ENCODE data around the gene CLCN5. TPM values are rescaled to one million over a fixed set of nuclear protein-coding genes. Genes with fewer than 3 reads are reported as not detected.

The CLCN5 gene
- total RNA-seq, 1 experiment from 2014 or later, result 8.1 TPM

DNA sequence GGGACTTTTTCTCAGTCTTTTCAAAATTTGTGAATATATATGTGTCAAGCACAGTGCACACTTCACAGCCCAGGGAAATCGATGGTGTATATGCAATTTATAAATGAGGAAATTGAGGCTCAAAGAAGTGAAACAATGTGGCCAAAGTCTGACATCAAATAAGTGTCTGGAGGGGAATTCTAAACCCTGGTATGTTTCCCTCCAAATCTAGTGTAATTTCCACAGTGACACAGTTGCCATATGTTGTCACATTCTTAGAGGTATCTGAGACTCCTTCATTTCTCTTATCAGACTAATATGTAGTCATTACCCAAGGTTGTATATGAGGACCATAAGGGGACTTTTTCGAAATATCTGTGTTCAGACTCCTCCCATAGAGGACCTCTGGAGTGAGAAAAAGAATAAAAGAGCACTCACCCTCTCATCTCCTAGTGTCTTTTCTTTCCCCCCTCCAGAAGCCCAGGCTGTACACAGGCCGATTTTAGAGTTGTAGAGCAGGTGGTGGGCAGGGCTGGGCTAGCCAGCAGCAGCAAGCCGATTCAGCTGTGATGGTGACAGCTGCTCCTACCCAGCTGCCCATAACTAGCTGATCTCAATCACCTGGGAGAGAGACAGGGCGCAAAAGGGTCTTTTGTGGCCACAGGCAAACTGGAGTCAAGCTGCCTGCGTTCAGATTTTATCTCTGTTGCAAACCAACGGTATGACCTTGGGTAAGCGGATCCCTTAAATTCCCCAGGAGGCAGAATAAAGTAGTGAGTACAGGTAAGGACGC lies 55.1 kb downstream of the CLCN5 start:
- no peaks in the 10 kb centered on the region for H3K9me3 ChIP-seq (ENCODE audit: low read length)
- no peak overlapping the region for H2AFZ ChIP-seq (ENCODE audit: low read length)
- H3K27me3 ChIP-seq (ENCODE audit: low read length), result no peaks in the 10 kb centered on the region
- H3K4me1 ChIP-seq (ENCODE audit: low read length), result no peaks in the 10 kb centered on the region
- H3K9me2 ChIP-seq (replicated peaks; ENCODE audit: insufficient read depth, low read length), result no peaks in the 10 kb centered on the region
- no peak overlapping the region for H3K9ac ChIP-seq (ENCODE audit: low read length)
- H3K27ac ChIP-seq (ENCODE audit: low read length), result no peak overlapping the region
- H4K20me1 ChIP-seq (ENCODE audit: insufficient read depth, low read depth, low read length), result no peaks in the 10 kb centered on the region
- no peaks in the 10 kb centered on the region for H3K36me3 ChIP-seq (ENCODE audit: insufficient read depth, low read length)
- no peak overlapping the region for H3K4me2 ChIP-seq (ENCODE audit: low read depth, low read length, poor library complexity, severe bottlenecking)
- H3K4me3 ChIP-seq (ENCODE audit: low read length), result no peak overlapping the region
- DNase-seq, result no peak
- H3K79me2 ChIP-seq (ENCODE audit: low read length), result no peaks in the 10 kb centered on the region

GRCh38 chrX:49978176-49978575 lies 55.8 kb downstream of the CLCN5 start:
- Histone ChIP-seq H3K27me3 (ENCODE audit: low read length) (no peaks in the 10 kb centered on the region), H3K9me2 (replicated peaks; ENCODE audit: insufficient read depth, low read length) (no peaks in the 10 kb centered on the region), H4K20me1 (ENCODE audit: insufficient read depth, low read depth, low read length) (no peaks in the 10 kb centered on the region), H3K79me2 (ENCODE audit: low read length) (no peaks in the 10 kb centered on the region), H3K4me2 (ENCODE audit: low read depth, low read length, poor library complexity, severe bottlenecking) (no peak overlapping the region), H3K27ac (ENCODE audit: low read length) (no peak overlapping the region), H2AFZ (ENCODE audit: low read length) (no peak overlapping the region), H3K36me3 (ENCODE audit: insufficient read depth, low read length) (no peaks in the 10 kb centered on the region), H3K9ac (ENCODE audit: low read length) (no peak overlapping the region), H3K9me3 (ENCODE audit: low read length) (no peaks in the 10 kb centered on the region), H3K4me3 (ENCODE audit: low read length) (no peak overlapping the region), H3K4me1 (ENCODE audit: low read length) (no peaks in the 10 kb centered on the region)
- DNase-seq, result no peak

- Histone ChIP-seq H2AFZ (ENCODE audit: low read length) (no peak overlapping the region), H3K36me3 (ENCODE audit: insufficient read depth, low read length) (no peaks in the 10 kb centered on the region), H3K27ac (ENCODE audit: low read length) (no peak overlapping the region), H3K4me2 (ENCODE audit: low read depth, low read length, poor library complexity, severe bottlenecking) (no peak overlapping the region), H3K9me3 (ENCODE audit: low read length) (no peaks in the 10 kb centered on the region), H3K27me3 (ENCODE audit: low read length) (no peaks in the 10 kb centered on the region), H3K4me3 (ENCODE audit: low read length) (no peak overlapping the region), H3K9me2 (replicated peaks; ENCODE audit: insufficient read depth, low read length) (no peaks in the 10 kb centered on the region), H4K20me1 (ENCODE audit: insufficient read depth, low read depth, low read length) (no peaks in the 10 kb centered on the region), H3K4me1 (ENCODE audit: low read length) (no peaks in the 10 kb centered on the region), H3K79me2 (ENCODE audit: low read length) (no peaks in the 10 kb centered on the region), H3K9ac (ENCODE audit: low read length) (no peak overlapping the region)
- DNase-seq, result no peak
Measured at GRCh38 chrX:49986058-49986457, 63.7 kb downstream of the CLCN5 start.

- H3K36me3 ChIP-seq (ENCODE audit: insufficient read depth, low read length), result no peaks in the 10 kb centered on the region
- H3K27ac ChIP-seq (ENCODE audit: low read length), result no peak overlapping the region
- H3K9ac ChIP-seq (ENCODE audit: low read length), result no peak overlapping the region
- H3K4me3 ChIP-seq (ENCODE audit: low read length), result no peak overlapping the region
- no peaks in the 10 kb centered on the region for H4K20me1 ChIP-seq (ENCODE audit: insufficient read depth, low read depth, low read length)
- H3K9me3 ChIP-seq (ENCODE audit: low read length), result no peaks in the 10 kb centered on the region
- no peak overlapping the region for H2AFZ ChIP-seq (ENCODE audit: low read length)
- H3K4me1 ChIP-seq (ENCODE audit: low read length), result no peaks in the 10 kb centered on the region
- H3K9me2 ChIP-seq (replicated peaks; ENCODE audit: insufficient read depth, low read length), result no peaks in the 10 kb centered on the region
- no peak for DNase-seq
- no peaks in the 10 kb centered on the region for H3K79me2 ChIP-seq (ENCODE audit: low read length)
- H3K4me2 ChIP-seq (ENCODE audit: low read depth, low read length, poor library complexity, severe bottlenecking), result no peak overlapping the region
- H3K27me3 ChIP-seq (ENCODE audit: low read length), result no peaks in the 10 kb centered on the region
Measured at GRCh38 chrX:49987651-49988050, 65.3 kb downstream of the CLCN5 start.

DNA sequence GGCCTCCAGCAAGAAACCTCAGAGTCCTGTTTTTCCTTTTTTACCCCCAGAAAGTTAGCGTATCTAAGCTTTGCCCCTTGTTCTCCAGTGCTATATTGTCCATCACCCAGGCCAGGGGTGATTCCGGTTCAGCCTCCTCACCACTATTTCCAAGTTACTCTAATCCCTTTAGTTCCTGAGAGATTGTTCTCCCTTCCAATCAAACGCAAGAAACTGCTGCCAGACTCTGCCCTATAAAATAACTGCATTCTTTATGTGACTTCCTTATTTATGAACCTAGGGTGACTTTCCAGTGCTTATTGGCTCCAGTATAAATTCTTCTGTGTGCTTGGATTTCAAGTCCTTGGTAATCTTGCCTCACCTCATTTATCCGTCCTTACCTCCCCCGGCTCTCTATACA lies 65.7 kb downstream of the CLCN5 start:
- H2AFZ ChIP-seq (ENCODE audit: low read length), result no peak overlapping the region
- no peaks in the 10 kb centered on the region for H3K27me3 ChIP-seq (ENCODE audit: low read length)
- H3K36me3 ChIP-seq (ENCODE audit: insufficient read depth, low read length), result no peaks in the 10 kb centered on the region
- H3K9ac ChIP-seq (ENCODE audit: low read length), result no peak overlapping the region
- H3K79me2 ChIP-seq (ENCODE audit: low read length), result no peaks in the 10 kb centered on the region
- no peaks in the 10 kb centered on the region; the same call in 1 of the 2 replicates for H4K20me1 ChIP-seq (ENCODE audit: insufficient read depth, low read depth, low read length)
- H3K27ac ChIP-seq (ENCODE audit: low read length), result no peak overlapping the region
- no peak for DNase-seq
- H3K4me1 ChIP-seq (ENCODE audit: low read length), result no peaks in the 10 kb centered on the region
- no peaks in the 10 kb centered on the region for H3K9me2 ChIP-seq (replicated peaks; ENCODE audit: insufficient read depth, low read length)
- no peak overlapping the region for H3K4me3 ChIP-seq (ENCODE audit: low read length)
- H3K9me3 ChIP-seq (ENCODE audit: low read length), result no peaks in the 10 kb centered on the region
- H3K4me2 ChIP-seq (ENCODE audit: low read depth, low read length, poor library complexity, severe bottlenecking), result no peak overlapping the region

DNA sequence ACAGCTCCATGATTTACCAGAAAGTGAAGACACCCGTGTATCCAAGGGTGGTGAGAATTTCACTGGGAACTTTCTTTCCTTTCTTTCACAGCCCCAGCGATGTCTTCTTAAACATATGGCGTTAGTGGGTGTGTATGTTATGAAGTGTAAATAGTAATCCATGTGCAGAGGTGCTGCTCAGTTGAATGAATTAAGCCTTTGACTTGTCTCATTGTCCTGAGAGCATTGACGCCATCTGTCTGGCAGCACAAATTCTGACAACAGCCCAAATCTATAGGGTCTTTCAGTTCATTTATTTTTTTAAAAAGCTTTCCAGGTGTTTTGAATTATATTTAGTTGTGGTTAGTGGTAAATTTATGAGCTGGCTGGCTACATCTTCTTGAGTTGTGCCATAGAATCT lies 69.4 kb downstream of the CLCN5 start:
- no peaks in the 10 kb centered on the region for H3K27me3 ChIP-seq (ENCODE audit: low read length)
- no peaks in the 10 kb centered on the region; the same call in 1 of the 2 replicates for H4K20me1 ChIP-seq (ENCODE audit: insufficient read depth, low read depth, low read length)
- no peak for DNase-seq
- no peak overlapping the region for H2AFZ ChIP-seq (ENCODE audit: low read length)
- no peak overlapping the region for H3K4me2 ChIP-seq (ENCODE audit: low read depth, low read length, poor library complexity, severe bottlenecking)
- H3K9me2 ChIP-seq (replicated peaks; ENCODE audit: insufficient read depth, low read length), result no peaks in the 10 kb centered on the region
- no peaks in the 10 kb centered on the region for H3K36me3 ChIP-seq (ENCODE audit: insufficient read depth, low read length)
- no peaks in the 10 kb centered on the region for H3K79me2 ChIP-seq (ENCODE audit: low read length)
- no peak overlapping the region for H3K4me3 ChIP-seq (ENCODE audit: low read length)
- H3K4me1 ChIP-seq (ENCODE audit: low read length), result no peaks in the 10 kb centered on the region
- H3K9ac ChIP-seq (ENCODE audit: low read length), result no peak overlapping the region
- H3K27ac ChIP-seq (ENCODE audit: low read length), result no peak overlapping the region
- no peaks in the 10 kb centered on the region for H3K9me3 ChIP-seq (ENCODE audit: low read length)

DNA sequence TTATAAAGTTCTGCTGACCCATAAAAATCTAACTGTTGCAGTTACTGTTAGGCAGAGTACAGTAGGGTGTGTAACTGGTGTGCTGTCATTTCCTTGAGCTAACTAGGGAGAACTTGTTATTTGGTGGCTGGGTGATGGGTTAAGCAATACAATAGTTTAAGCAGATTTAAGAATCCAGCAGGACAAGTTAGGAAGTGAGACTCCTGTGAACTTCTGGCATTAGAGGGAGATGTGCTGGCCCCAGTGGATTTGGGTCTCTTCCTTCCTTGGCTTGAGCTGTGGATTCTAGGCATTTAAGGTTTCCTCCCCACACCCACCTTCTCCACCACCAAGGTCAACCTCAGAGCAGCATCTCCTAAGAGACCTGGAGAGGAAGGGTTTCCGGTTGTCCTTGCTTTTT lies 70.5 kb downstream of the CLCN5 start:
- H2AFZ ChIP-seq (ENCODE audit: low read length), result no peak overlapping the region
- H3K36me3 ChIP-seq (ENCODE audit: insufficient read depth, low read length), result no peaks in the 10 kb centered on the region
- H3K9ac ChIP-seq (ENCODE audit: low read length), result no peak overlapping the region
- no peak overlapping the region for H3K4me3 ChIP-seq (ENCODE audit: low read length)
- H4K20me1 ChIP-seq (ENCODE audit: insufficient read depth, low read depth, low read length), result no peaks in the 10 kb centered on the region; the same call in 1 of the 2 replicates
- no peaks in the 10 kb centered on the region for H3K4me1 ChIP-seq (ENCODE audit: low read length)
- no peaks in the 10 kb centered on the region for H3K79me2 ChIP-seq (ENCODE audit: low read length)
- H3K9me2 ChIP-seq (replicated peaks; ENCODE audit: insufficient read depth, low read length), result no peaks in the 10 kb centered on the region
- no peaks in the 10 kb centered on the region for H3K27me3 ChIP-seq (ENCODE audit: low read length)
- no peak overlapping the region for H3K4me2 ChIP-seq (ENCODE audit: low read depth, low read length, poor library complexity, severe bottlenecking)
- no peak overlapping the region for H3K27ac ChIP-seq (ENCODE audit: low read length)
- no peak for DNase-seq
- H3K9me3 ChIP-seq (ENCODE audit: low read length), result no peaks in the 10 kb centered on the region

- H3K4me2 ChIP-seq (ENCODE audit: low read depth, low read length, poor library complexity, severe bottlenecking), result no peak overlapping the region
- no peak overlapping the region for H3K9ac ChIP-seq (ENCODE audit: low read length)
- no peaks in the 10 kb centered on the region; the same call in 1 of the 2 replicates for H4K20me1 ChIP-seq (ENCODE audit: insufficient read depth, low read depth, low read length)
- H3K36me3 ChIP-seq (ENCODE audit: insufficient read depth, low read length), result no peaks in the 10 kb centered on the region
- H3K4me3 ChIP-seq (ENCODE audit: low read length), result no peak overlapping the region
- H3K4me1 ChIP-seq (ENCODE audit: low read length), result no peaks in the 10 kb centered on the region
- no peaks in the 10 kb centered on the region for H3K27me3 ChIP-seq (ENCODE audit: low read length)
- H3K9me3 ChIP-seq (ENCODE audit: low read length), result no peaks in the 10 kb centered on the region
- H3K27ac ChIP-seq (ENCODE audit: low read length), result no peak overlapping the region
- DNase-seq, result no peak
- no peaks in the 10 kb centered on the region for H3K9me2 ChIP-seq (replicated peaks; ENCODE audit: insufficient read depth, low read length)
- no peaks in the 10 kb centered on the region for H3K79me2 ChIP-seq (ENCODE audit: low read length)
- H2AFZ ChIP-seq (ENCODE audit: low read length), result no peak overlapping the region
Measured at GRCh38 chrX:49993661-49994060, 71.3 kb downstream of the CLCN5 start.
